Left forelimb (tissue), 1 donor: ENCODE measurements around the gene PRTN3.

Source experiments
- DNase-seq: peaks from one replicate; pipeline ENCODE4 v3.0.0-alpha.2; 2018; ENCODE audit warnings: low spot score

PRTN3 gene, protein sequence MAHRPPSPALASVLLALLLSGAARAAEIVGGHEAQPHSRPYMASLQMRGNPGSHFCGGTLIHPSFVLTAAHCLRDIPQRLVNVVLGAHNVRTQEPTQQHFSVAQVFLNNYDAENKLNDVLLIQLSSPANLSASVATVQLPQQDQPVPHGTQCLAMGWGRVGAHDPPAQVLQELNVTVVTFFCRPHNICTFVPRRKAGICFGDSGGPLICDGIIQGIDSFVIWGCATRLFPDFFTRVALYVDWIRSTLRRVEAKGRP

DNA sequence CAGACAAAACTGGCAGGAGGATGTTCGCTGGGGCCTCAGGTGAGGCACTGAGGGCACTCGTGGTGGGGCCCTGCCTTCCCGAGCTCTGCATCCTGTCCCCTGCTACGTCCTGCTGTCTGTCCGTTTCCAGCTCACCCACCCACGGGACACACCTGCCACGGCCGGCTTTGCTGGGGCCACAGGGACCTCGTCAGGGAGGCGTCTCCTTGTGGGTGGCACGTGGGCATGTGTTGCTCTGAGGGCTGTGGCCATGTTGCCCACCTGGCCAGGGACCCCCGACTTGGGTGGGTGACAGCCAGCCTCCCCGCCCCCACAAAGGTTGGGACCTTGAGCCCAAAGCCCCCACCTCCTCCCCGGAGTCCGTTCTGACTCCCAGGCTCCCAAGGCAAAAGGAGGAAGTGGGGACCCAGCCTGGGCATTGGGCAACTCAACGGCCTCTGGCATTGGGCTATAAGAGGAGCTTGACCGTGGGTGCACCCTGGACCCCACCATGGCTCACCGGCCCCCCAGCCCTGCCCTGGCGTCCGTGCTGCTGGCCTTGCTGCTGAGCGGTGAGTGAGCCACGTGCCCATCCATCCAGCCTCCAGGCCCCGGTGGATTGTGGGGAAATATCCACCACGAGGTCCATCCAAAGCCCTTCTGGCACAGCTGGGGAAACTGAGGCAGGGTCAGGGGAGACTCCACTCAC lies at the start of gene PRTN3:
Gene PRTN3, plus strand, starts transcription at position 481 of the 688 bp plus-strand sequence. Its CDS starts 10 bp downstream, at position 491.
- no peak for DNase-seq

DNA sequence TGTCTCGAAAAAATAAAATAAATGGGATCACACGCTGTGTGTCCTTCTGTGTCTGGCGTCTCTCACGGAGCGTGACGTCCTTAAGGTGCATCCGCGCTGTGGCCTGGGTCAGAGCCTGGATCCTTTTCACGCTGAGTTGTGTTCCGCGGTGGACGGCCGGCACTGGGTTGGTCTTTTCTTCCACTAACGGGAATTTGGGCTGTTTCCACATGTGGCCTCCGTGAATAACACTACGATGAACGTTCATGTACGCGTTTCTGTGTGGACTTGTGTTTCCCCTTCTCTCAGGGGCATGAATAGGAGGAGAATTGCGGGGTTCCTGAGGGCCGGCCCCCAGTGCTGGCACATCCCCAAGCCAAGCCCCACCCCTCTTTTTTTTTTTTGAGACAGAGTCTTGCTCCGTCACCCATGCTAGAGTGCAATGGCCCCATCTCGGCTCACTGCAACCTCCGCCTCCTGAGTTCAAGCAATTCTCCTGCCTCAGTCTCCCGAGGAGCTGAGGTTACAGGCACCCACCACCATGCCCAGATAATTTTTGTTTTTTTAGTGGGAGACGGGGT lies 49.7 kb upstream of the PRTN3 start:
- no peak for DNase-seq

DNA sequence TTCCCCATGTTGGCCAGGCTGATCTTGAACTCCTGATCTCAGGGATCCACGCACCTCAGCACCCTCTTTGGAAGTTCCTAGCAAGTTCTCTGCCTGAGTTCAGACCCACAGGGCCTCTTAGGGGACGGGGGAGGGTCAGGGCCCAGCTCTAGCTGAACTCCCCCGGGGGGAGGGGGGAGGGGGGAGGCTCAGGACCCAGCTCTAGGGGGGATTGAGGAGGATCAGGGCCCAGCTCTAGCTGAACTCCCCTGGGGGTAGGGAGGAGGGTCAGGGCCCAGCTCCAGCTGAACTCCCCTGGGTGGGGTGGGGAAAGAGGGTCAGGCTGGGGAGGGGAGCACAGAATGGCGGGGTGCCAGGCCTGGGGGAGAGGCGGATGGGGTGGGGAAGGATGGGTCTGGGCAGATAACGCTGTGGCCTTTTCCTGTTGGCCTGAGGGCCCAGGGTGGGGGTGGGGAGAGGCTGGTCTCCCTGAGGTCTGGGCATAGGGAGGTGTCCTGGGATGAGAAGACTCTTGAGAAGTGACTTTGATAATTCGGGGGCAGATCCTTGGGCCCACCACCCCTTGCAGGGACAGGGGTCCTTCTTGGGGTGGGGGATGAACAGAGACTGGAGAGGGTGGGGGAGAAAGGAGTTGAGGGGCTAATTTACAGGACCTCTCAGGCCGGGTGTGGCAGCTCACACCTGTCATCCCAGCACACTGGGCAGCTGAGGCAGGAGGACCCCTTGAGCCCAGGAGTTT lies 49.1 kb upstream of the PRTN3 start:
- DNase-seq, result no peak

DNA sequence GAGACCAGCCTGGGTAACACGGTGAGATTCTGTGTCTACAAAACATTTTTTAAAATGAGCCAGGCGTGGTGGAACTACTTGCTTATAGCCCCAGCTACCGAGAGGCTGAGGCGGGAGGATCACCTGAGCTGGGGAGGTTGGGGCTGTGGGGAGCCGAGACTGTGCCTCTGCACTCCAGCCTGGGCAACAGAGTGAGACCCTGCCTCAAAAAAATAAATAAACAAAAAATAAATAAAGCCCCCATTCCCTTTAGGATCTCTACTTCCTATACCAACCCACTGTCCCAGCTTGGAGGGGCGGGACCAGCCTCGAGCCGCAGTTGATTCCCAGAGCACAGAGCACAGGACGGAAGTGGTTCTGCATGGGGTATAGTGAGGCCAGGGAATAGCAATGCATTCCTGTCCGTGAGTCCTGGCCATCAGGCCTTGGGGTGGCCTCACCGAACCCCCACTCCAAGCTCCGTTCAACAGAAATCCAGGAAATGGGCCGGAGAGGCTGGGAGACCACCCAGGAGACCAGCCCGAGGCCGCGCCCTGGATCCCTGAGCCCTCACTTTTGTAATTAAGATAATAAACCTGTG lies 48.4 kb upstream of the PRTN3 start:
- no peak for DNase-seq

DNA sequence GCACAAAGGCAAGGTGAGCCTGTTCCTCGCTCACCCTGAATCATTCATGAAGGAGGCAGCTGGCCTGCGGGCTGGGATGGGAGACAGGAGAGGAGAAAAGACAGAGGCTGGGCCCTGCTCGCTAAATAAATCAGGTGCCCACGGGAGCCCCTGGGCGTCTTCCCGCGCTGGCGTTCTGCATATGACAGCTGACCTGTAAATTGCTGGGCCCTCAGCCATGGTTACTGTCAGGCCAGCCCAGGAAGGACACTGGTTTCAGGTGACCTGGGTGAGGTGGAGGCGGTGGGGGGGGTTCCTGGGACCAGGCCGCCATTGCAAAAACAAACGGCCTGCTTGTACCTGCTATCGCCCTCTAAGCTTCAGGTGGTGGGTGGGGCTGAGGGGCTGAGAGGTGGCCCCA lies 47.0 kb upstream of the PRTN3 start:
- no peak for DNase-seq

DNA sequence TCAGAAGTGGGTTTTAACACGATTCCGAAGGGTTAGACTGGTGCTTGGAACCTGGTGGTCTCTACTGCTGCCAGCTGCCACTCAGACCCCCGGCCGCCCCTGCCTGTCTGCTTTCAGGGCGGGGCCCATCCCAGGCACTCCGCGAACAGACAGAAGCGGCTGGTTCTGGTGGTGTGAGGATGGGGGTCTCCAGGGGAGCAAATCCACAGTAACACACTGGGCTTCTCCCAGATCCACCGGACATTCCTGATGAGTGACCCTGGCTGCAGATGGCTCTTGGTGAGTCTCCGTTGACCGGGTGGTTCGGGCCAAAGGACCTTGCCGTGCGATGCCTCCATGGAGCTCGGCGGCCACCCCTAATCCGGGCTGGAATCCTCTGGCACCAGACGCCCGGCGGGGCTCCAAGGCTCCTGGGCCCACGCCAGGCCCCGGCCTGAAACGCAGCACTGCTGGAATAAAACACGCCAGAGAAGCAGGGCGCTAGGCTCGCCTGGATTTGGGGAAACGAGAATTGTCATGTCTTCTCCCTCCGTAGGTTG lies 45.7 kb upstream of the PRTN3 start:
- no peak for DNase-seq

DNA sequence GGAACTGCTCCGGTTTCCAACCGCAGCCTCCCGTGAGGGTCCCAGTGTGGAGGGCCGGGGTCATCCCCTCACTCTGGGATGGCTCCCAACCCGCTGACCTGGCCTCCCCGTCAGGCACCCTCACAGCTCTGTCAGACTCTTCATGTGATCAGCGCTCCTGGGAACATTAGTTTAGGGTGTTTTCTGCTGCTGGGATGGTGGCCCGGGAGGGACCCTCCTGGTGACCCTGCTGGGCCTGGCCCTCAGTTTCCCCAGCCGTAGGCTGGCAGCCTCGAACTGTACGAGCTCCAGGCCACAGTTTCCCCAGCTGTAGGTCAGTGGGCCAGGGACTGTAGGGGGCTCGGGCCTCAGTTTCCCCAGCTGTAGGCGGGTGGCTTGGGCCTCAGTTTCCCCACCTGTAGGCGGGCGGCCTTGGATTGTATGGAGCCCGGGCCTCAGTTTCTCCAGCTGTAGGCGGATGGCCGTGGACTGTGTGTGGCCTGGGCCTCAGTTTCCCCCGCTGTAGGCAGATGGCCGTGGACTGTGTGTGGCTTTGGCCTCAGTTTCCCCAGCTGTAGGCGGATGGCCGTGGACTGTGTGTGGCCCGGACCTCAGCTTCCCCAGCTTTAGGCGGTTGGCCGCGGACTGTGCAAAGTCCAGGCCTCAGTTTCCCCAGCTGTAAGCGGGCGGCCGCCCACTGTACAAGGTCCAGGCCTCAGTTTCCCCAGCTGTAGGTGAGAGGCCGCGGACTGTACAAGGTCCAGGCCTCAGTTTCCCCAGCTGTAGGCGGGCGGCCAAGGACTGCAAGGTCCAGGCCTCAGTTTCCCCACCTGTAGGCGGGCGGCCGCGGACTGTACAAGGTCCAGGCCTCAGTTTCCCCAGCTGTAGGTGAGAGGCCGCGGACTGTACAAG lies 44.9 kb upstream of the PRTN3 start:
- no peak for DNase-seq

DNA sequence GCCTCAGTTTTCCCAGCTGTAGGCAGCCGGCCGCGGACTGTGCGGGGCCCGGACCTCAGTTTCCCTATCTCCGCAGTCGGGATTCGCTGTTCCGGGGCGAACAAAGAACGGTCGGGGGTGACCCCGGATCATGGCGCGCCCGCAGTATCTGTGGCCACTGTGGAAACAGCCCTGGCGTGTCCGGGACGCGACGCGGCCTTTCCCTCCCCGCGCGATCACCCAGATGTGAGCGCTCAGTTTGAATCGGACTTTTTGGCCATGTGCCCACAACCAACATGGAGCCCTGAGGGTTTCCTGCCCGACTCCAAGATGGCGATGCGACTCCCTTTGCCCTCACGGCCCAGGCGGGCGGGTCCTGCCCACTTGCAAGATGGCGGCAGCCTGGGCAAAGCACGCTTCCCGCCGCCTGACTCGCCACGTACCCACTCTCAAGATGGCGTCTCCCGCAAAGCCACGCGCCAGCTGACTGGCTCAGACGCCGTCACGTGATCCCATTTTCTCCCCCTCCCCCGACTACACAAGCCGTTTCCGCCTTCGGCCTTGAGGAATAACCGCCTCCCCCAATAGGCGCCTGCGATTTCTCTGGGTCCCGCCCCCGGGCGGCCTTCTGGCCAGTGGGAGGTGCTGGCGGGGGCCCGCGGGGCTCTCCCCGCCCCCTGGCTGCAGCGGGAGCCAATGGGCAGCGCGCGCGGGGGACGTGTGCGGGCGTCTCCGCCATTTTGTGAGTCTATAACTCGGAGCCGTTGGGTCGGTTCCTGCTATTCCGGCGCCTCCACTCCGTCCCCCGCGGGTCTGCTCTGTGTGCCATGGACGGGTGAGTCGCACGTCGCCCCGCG lies 43.9 kb upstream of the PRTN3 start, which contains the start of gene PTBP1:
Gene PTBP1, plus strand, starts transcription at position 761 of the 836 bp plus-strand sequence. Its CDS starts 46 bp downstream, at position 807.
- peak; percentile 100 for DNase-seq

DNA sequence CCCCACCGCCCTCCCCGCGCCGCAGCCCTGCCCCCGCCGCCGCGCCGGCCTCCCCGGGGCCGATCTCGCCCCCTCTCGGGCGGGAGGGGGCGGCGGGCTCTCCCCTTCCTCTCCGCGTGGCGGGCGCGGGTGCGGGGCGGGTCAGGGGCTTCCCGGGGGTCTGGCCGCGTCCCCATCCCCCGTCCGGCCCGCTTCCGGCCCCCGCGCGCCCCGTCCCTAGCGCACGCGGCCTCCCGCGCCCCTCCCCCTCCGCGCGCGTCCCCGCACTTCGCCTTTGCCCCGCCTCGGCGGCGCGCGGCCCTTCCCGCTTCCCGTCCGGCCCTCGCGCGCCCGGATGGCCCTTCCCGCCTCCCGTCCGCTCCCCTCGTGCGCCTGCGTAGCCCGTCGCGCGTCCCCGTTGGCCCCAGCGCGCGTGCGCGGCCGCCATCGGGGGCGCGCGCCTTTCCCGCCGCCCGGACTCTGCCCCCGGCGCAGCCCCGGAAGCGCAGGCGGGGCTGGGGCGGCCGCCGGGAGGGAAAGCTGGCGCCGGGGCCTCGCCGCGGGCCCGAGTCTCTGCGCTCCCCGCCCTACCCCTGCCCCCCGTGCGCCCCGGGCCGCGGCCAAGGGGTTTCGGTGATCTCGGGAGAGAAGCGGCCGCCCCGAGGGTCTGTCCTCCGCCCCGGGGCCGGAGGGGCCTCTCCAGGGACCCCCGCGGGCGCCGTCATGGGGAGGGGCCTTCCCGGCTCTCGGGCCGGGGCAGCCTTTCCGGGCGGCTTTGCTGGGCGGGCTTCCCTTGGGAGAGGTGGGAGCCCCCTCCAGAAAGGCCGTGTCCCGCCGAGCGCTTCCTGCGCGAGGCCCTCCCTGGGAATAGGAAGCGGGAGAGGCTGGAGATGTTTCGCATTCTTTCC lies 43.0 kb upstream of the PRTN3 start:
- DNase-seq, result peak; percentile 94

DNA sequence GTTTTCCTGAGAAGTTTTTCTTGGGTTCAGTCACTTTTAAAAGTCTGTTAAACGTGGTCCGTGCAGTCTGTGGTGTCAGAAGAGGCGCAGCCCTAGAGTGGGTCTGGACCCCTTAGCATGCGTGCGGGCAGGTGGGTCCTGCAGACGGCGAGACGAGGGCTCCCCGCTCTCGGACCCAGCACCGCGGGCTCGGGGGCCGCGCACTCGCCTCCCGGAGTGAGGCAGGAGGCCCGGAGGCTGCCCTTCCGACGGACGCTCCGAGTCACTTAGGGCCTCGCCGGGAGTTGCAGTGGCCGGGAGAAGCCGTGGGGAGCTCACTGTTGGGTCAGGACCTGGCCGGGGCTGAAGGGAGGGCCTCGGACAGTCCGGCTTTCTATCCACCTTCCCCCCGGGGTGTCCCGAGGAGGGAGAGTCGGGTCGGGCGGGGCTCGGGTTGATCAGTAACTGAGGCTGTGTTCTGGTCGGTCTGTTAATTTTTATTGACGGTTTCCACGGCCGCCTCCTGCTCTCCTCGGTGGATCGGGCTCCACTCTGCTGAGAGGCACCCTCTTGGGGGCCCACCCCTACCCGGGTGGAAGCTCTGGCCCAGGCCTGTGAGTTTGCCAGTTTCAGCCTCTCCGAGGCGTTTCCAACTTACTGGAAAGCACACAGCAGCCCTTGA lies 42.3 kb upstream of the PRTN3 start:
- DNase-seq, result no peak

DNA sequence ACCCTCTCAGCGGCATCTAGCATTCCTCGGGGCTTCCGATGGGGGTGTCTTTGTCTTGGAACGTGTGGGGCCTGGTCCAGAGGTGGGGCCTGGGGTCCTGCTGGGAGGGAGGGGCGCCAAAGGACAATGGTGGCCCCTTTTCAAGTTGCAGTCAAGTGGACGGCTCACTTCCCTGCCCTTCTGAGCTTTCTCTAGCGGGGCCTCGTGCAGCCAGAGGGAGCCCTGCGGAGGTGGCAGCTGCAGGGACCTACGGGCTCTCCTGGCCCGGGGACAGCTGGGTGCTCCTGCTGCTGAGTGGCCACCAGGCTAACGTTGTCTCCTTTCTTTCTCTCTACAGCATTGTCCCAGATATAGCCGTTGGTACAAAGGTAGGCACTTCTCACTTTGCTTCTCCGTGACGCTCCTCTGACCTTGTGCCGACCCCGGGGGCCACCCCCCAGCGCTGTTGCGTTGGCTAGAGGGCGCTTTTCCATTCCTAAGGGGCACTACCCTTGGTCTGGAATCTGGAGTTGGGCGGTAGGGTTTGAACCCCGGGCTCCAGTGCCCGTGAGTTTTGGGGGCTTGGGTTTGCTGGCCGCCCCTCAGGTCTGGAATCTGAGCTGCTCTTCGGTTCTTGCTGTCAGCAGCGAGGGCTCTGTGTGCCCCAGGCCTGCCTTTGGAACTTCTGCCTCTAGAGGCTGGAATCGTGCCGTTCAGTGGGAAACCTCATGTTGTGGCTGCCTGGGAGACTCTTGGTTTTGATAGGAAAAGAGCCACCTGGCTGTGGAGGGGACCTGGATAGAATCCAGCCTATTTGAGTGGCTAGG lies 41.5 kb upstream of the PRTN3 start:
- no peak for DNase-seq

DNA sequence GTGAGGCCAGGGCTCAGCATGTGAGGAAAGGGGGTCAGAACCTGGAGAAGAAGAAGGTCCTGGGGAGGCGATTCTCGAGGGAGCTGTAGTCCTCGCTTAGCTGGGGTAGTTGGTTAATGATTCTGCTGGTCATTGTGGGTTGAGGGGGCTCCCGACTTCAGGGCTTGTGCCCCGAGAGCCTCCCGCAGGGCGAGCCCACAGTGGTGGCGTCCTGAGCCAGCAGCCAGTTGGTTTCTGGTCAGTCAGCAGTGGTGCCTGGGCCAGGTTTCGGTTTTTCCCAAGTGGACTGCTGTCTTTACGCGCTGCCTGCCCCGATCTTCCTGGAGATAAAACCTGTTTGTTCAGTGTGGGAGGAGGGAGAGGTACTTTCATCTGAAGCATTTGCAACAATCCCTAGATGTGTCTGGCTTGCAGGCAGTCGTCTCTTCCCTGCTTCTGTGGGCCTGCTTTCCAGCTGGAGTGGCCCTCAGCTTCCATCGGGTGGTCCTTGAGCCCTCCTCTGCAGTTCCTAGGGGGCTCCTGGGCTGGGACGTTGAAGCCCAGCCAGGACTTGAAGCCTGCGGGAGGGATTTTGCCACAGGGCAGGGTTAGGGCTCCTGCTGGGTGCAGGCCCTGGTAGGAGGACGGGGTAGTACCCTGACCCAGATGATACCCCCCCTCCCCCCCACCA lies 40.3 kb upstream of the PRTN3 start:
- no peak for DNase-seq

DNA sequence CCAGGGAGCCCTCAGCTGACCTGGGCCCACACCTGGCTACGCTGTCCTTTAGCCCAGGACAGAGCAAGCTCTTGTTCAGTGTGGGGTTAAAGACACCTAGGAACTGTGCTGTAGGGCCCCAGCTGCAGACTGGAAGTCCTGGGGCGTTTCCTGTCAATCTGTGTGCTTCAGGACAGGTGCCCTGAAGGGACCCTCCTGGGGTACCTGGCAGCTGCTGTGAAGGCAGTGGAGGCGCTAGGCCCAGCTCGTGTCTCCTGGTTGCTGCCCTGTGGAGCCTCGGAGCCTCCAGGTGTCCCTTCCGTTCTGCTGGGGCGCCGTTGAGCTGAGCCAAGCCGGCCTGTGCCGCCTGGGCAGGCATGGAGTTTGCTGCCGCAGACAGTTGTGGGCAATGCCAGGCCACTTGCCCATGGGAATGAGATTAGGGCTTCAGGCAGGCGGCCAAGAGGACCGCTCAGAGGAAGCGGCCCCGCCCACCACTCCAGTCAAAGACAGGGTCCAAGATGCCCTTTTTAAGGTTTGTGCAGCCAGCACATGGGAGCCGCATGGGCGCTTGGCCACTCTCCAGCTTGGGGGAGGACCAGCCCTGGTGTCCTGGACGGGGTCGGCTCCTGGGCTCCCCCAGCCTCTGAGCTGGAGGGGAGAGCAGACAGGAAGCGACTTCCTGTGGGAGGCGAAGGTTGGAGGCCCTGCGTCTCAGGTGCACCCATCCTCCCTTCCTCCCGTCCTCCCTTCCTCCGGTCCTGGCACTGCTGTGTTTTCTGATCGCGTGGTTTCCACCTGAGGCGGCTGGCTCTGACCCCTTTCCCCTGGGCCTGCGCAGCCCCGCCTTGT lies 39.6 kb upstream of the PRTN3 start:
- DNase-seq, result no peak

DNA sequence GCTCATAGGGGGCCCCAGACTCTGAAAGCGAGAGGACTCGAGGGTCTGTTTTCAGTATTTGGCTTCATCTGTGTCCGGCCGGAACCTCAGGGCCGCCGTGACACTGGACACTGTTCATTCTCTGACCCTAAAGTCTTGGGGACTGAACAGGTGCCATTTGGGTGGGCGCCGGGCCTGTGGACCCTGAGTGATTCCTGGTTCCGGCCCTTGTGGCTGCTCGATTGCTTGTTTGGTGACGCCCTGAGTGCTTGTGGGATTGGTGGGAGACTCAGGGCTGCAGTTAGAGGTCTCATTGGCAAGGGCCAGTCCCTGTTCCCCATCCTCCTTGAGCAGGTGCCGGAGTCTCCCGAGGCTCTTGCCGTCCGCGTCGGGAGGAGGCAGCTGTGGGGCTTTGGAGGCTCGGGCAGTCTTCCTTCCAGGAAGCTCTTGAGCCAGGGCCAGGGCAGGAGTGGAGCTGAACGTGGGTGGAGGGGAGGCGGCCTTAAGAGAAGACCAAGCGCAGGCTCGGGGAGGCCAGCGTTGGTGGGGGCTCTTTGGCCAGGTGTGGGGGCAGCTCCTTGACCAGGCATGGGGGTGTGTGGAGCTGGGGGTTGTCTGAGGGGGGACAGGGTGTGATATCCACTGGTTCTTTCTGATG lies 38.8 kb upstream of the PRTN3 start:
- DNase-seq, result no peak

DNA sequence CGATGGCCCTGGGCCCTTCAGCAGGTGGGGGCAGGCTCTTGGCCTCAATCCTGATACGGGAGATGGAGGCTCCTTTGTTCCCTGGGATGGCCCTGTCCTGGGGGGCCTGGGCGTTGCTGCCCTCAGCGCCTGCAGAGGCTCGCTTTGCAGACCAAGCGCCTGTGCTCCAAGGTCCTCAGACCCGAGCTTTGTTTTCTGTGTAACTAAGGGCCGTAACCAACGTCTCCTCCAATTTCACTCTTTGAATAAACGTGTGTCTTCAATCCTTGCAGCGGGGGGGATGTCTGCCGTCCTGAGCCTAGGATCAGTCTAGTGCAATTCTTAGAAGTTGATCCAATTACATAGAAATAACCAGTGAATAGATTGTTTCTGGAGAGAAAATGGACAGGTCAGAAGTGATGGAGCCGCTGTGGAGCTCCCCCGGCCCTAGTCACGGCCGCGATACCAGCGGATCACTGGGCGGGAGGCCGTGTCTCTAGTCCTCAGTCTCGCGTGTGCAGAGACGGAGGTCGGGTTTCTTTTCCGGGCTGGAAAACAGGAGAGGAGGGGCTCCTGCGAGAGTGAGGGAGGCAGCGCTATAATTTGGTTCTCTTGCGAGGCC lies 38.2 kb upstream of the PRTN3 start:
- DNase-seq, result no peak
